PC-3 (cell line): ENCODE results near the gene MAP3K3.

Experiments used
- EZH2 ChIP-seq: fragments of 300-600 bp; sonication (generic); IDR thresholded peaks from one replicate; pipeline ENCODE4 v1.6.1; 2017; ENCODE audit warnings: antibody characterized with exemption, mild to moderate bottlenecking, low read length; ENCODE audit not compliant: unreplicated experiment
- TF ChIP-seq, protein P1 (sequence below): fragments of 300-600 bp; sonication (generic); conservative IDR thresholded peaks from 2 replicates; pipeline ENCODE4 v1.5.1; 2017; ENCODE audit warnings: antibody characterized with exemption, low read depth, mild to moderate bottlenecking, low read length

DNA sequence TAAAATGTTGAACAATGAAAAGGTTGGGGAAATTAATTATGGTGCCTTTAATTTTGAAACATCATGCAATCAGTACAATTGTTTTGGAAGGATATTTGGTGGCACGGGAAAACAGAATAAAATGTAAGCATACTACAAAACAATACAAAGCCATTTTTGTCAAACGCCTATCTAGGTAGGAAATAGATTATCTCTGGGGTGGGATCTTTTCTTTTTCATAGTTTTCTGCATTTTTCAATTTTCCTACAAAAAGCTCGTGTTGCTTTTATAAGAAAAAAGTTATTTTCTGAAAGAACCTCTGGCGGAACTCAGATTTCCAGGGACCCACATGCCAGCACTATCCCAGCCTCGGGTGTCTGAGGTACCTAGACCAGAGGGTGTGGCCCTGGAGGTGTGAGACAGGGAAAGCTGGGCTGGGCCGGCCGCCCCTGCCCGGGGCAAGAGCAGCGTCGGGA lies 961 bp upstream of the MAP3K3 start:
- TF ChIP-seq, protein P1, sequence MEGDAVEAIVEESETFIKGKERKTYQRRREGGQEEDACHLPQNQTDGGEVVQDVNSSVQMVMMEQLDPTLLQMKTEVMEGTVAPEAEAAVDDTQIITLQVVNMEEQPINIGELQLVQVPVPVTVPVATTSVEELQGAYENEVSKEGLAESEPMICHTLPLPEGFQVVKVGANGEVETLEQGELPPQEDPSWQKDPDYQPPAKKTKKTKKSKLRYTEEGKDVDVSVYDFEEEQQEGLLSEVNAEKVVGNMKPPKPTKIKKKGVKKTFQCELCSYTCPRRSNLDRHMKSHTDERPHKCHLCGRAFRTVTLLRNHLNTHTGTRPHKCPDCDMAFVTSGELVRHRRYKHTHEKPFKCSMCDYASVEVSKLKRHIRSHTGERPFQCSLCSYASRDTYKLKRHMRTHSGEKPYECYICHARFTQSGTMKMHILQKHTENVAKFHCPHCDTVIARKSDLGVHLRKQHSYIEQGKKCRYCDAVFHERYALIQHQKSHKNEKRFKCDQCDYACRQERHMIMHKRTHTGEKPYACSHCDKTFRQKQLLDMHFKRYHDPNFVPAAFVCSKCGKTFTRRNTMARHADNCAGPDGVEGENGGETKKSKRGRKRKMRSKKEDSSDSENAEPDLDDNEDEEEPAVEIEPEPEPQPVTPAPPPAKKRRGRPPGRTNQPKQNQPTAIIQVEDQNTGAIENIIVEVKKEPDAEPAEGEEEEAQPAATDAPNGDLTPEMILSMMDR = no peak
- TF ChIP-seq EZH2 = no peak
